ENCODE data around the gene SYT7.

SYT7 gene

GRCh38 chr11:61487342-61488025 lies 93.4 kb downstream of the SYT7 start:
- no peak for FAIRE-seq
- DNase-seq (ENCODE audit: insufficient read length, low spot score) = no peak
- no peak for TF ChIP-seq CTCF (IDR thresholded peaks at IDR 0.05; ENCODE audit: insufficient read depth, missing control alignments)

GRCh38 chr11:61486779-61487178 lies 94.1 kb downstream of the SYT7 start:
- FAIRE-seq = no peak
- no peak for TF ChIP-seq CTCF (IDR thresholded peaks at IDR 0.05; ENCODE audit: insufficient read depth, missing control alignments)
- no peak for DNase-seq (ENCODE audit: insufficient read length, low spot score)

GRCh38 chr11:61486011-61486620 lies 94.8 kb downstream of the SYT7 start:
- FAIRE-seq (no peak), DNase-seq (ENCODE audit: insufficient read length, low spot score) (no peak)
- TF ChIP-seq CTCF (IDR thresholded peaks at IDR 0.05; ENCODE audit: insufficient read depth, missing control alignments) = no peak

GRCh38 chr11:61485080-61485479 lies 95.8 kb downstream of the SYT7 start:
- no peak for TF ChIP-seq CTCF (IDR thresholded peaks at IDR 0.05; ENCODE audit: insufficient read depth, missing control alignments)
- DNase-seq (ENCODE audit: insufficient read length, low spot score) = no peak
- no peak for FAIRE-seq

DNA sequence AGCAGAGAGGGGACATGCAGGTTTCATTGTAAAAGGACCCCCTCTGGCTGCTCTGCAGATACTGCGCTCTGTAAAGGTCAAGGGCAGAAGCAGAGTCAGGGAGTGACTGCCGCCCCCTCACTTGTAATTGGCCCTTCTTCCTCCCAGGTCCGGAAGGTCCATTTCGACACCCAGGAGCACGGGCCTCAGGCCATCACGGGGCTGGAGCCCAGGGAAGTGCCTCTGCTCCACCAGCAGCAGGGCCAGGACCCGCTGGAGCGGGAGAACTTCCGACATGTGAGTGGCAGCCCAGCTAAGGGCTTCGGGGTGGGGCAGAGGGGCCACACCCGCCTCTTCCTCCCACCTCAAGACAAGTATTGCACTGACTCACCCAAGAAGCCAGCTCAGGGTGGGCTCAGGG lies 96.3 kb downstream of the SYT7 start:
- no peak for TF ChIP-seq CTCF (IDR thresholded peaks at IDR 0.05; ENCODE audit: insufficient read depth, missing control alignments)
- DNase-seq (ENCODE audit: insufficient read length, low spot score) (no peak), FAIRE-seq (no peak)

DNA sequence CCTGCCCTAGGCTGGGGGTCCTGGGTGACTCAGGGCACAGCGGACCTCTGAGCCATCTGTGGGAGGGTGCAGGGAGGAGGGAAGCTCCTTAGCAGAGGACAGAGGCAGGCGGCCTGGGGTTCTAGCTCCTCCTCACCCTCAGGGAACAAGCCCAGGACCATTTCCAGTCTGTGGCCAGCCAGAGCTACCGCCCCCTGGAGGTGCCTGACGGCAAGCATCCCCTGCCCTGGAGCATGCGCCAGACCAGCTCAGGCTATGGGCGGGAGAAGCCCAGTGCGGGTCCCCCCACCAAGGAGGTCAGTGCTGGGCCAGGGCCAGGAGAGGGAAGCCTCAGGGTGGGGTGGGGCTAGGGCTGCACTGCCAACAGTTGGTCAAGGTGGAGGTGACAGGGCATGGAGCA lies 98.4 kb downstream of the SYT7 start:
- peak; percentile 52 for TF ChIP-seq CTCF (IDR thresholded peaks at IDR 0.05; ENCODE audit: insufficient read depth, missing control alignments)
- DNase-seq (ENCODE audit: insufficient read length, low spot score) (no peak), FAIRE-seq (no peak)

GRCh38 chr11:61481806-61482205 lies 99.1 kb downstream of the SYT7 start:
- DNase-seq (ENCODE audit: insufficient read length, low spot score) (no peak), FAIRE-seq (no peak)
- no peak for TF ChIP-seq CTCF (IDR thresholded peaks at IDR 0.05; ENCODE audit: insufficient read depth, missing control alignments)

Measured in D721Med (cell line).